Raji (cell line): ENCODE data around the gene PRCC.

ENCODE experiments used
- POLR2A ChIP-seq: IDR thresholded peaks from 2 replicates; pipeline ENCODE4 v1.6.1; 2011; ENCODE audit warnings: low read depth, low read length, control low read depth; ENCODE audit not compliant: insufficient read depth

PRCC gene

GRCh38 chr1:156845055-156845952, 78.0 kb downstream of the PRCC start:
- no peak for TF ChIP-seq POLR2A

- TF ChIP-seq POLR2A, result no peak
Observed at GRCh38 chr1:156845953-156846545, 78.7 kb downstream of the PRCC start.

GRCh38 chr1:156846643-156847042, 79.3 kb downstream of the PRCC start:
- TF ChIP-seq POLR2A, result no peak

- TF ChIP-seq POLR2A, result no peak
Observed at GRCh38 chr1:156847591-156848460, 80.5 kb downstream of the PRCC start.

DNA sequence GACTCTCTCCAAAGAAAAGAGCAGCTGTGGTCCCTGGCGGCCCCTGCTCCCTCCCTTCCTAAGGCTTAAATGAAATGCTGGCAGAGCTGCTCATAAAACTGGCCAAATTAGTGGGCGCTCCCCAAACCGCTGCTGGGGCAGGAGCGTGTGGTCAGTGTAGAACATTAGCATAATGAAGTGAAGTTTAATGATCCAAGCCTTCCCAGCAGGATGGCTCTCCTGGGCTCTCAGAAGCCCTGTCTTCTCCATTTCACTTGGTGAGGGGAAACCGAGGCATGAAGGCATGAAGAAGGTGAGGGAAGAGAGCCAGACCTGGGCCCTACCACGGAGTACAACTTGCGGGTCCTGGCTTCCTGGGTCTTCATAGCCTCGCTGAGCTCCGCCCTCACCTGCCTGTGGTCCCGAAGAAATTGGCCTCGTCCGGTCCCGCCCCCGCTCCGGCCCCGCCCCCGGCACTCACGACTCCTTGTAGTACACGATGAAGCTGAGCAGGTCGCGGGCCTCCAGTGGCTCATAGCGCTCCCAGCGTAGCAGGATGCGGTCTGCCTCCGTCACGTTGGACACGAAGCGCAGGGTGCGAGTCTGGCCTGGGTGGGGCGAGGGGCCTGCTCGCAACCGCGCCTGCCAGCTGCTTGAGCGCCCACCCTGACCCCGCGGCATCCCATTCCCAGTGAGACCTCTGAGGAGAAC, 81.3 kb downstream of the PRCC start:
- no peak for TF ChIP-seq POLR2A

DNA sequence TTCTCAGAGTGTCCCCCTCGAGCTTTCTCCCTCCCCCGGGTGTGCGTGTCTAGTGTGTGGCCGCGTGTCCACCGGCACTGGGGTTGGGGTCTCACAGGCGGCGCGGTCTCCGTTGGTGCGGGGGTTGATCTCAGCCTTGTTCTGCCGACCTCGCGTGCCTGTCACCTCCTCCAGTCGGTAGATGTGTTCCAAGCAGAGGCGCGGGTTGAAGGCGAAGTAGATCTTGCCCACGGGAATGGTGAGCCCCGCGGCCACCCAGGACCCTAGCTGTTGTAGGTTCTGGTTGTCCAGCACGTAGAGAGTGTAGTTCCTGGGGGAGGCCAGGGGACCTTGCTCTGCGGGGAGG, 81.8 kb downstream of the PRCC start:
- TF ChIP-seq POLR2A, result no peak
